Vagina (tissue), 2 donors: Measurements from ENCODE around the gene CARS2.

ENCODE experiments used
- POLR2AphosphoS5 ChIP-seq, 2 donors: sonication (generic); formaldehyde crosslinking; IDR thresholded peaks; one replicate each; pipeline ENCODE4 v1.9.0; 2017; ENCODE audit warnings: antibody characterized with exemption in 2 of 2, mild to moderate bottlenecking in 2 of 2, low read depth in 1 of 2; ENCODE audit not compliant: insufficient read depth in 1 of 2
- TF ChIP-seq, protein P1 (sequence below), 3 experiments: fragments of 450-650 bp in 2 of 3; fragments of 200-600 bp in 1 of 3; sonication (generic) in 1 of 3; IDR thresholded peaks; one replicate each; pipeline ENCODE4 v1.5.1; 2017 to 2019; ENCODE audit warnings: antibody characterized with exemption in 3 of 3, mild to moderate bottlenecking in 2 of 3, moderate library complexity in 2 of 3

DNA sequence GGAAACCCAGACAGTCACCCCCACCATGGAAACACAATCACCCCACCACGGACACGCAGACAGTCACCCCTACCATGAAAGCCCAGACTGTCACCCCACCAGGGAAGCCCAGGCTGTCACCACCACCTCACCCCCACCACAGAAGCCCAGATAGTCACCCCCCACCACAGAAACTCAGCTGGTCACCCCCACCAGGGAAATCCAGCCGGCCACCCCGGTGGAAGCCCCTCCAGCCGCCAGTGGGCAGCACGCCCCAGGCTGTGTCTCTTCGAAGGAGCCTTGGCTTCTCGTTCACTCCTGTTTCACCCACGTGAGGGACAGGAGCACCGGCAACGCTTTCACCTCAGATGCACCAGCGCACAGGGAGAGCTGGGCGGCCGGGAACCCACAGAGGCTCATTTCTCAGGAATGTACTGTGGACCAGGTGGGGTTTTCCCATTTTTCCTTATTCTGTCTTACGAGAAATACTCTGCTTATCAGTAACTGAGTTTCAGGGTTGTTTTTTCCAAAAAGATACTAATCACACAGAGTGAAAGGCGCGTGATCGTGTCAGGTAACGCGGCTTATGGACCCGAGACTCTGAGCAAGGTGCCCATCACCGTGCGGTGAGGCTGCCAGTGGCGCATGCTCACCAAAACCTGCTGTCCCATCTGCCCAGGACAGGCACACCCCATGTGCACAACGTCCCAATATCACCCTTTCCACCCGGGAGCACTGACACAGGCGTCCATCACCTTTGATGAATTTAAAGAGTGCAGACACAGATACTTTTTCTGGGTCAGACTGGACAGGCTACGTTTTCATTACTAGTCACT is 28.0 kb downstream of the CARS2 start:
- TF ChIP-seq, protein P1, sequence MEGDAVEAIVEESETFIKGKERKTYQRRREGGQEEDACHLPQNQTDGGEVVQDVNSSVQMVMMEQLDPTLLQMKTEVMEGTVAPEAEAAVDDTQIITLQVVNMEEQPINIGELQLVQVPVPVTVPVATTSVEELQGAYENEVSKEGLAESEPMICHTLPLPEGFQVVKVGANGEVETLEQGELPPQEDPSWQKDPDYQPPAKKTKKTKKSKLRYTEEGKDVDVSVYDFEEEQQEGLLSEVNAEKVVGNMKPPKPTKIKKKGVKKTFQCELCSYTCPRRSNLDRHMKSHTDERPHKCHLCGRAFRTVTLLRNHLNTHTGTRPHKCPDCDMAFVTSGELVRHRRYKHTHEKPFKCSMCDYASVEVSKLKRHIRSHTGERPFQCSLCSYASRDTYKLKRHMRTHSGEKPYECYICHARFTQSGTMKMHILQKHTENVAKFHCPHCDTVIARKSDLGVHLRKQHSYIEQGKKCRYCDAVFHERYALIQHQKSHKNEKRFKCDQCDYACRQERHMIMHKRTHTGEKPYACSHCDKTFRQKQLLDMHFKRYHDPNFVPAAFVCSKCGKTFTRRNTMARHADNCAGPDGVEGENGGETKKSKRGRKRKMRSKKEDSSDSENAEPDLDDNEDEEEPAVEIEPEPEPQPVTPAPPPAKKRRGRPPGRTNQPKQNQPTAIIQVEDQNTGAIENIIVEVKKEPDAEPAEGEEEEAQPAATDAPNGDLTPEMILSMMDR (IDR thresholded peaks at IDR 0.05) = no peak
- no peak for TF ChIP-seq POLR2AphosphoS5 (IDR thresholded peaks at IDR 0.05; ENCODE audit: insufficient read depth in 1 of 2, low read depth in 1 of 2)
